ENCODE measurements around the gene UBE2Q2. TPM values are rescaled to one million over a fixed set of nuclear protein-coding genes. Genes with fewer than 3 reads are reported as not detected.

UBE2Q2 gene
- total RNA-seq, 1 donor from 2014 or later = 33.6 TPM

- H3K4me1 Mint-ChIP-seq (ENCODE audit: low read depth, unreplicated experiment) = peaks cover 4% of the 10 kb centered on the region
- TF ChIP-seq, protein P1, sequence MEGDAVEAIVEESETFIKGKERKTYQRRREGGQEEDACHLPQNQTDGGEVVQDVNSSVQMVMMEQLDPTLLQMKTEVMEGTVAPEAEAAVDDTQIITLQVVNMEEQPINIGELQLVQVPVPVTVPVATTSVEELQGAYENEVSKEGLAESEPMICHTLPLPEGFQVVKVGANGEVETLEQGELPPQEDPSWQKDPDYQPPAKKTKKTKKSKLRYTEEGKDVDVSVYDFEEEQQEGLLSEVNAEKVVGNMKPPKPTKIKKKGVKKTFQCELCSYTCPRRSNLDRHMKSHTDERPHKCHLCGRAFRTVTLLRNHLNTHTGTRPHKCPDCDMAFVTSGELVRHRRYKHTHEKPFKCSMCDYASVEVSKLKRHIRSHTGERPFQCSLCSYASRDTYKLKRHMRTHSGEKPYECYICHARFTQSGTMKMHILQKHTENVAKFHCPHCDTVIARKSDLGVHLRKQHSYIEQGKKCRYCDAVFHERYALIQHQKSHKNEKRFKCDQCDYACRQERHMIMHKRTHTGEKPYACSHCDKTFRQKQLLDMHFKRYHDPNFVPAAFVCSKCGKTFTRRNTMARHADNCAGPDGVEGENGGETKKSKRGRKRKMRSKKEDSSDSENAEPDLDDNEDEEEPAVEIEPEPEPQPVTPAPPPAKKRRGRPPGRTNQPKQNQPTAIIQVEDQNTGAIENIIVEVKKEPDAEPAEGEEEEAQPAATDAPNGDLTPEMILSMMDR (IDR thresholded peaks at IDR 0.05; ENCODE audit: partially characterized antibody, unreplicated experiment) = no peak
- DNase-seq = peak; percentile 26
- peaks cover 2% of the 10 kb centered on the region for H3K9me3 Mint-ChIP-seq (ENCODE audit: unreplicated experiment)
- H3K36me3 Mint-ChIP-seq (ENCODE audit: unreplicated experiment) = no peaks in the 10 kb centered on the region
- peaks cover 3% of the 10 kb centered on the region for H3K27me3 Mint-ChIP-seq (ENCODE audit: unreplicated experiment)
- H3K27ac Mint-ChIP-seq (ENCODE audit: unreplicated experiment) = no peak overlapping the region
- H3K4me3 Mint-ChIP-seq (ENCODE audit: unreplicated experiment) = no peak overlapping the region
Observed at GRCh38 chr15:75921732-75922703, 78.8 kb downstream of the UBE2Q2 start.

DNA sequence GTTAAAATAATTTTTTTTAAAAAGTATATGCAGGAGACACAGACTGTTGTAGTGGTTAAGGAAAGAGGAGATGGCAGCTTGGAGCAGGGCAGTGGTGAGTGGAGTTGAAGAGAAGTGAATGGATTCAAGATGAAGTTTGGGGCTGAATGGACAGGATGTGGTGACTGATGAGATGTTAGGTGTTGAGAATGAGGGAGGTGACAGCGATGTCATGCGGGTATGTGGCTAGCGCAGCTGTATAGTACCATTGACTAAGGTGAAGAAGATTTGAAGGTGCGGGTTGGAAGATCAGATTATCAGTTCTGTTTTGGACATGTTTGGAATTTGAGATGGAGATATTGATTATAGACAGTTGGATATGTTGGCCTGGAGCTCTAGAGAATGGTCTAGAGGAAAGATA, 80.5 kb downstream of the UBE2Q2 start:
- peaks cover 3% of the 10 kb centered on the region for H3K27me3 Mint-ChIP-seq (ENCODE audit: unreplicated experiment)
- peaks cover 4% of the 10 kb centered on the region for H3K4me1 Mint-ChIP-seq (ENCODE audit: low read depth, unreplicated experiment)

DNA sequence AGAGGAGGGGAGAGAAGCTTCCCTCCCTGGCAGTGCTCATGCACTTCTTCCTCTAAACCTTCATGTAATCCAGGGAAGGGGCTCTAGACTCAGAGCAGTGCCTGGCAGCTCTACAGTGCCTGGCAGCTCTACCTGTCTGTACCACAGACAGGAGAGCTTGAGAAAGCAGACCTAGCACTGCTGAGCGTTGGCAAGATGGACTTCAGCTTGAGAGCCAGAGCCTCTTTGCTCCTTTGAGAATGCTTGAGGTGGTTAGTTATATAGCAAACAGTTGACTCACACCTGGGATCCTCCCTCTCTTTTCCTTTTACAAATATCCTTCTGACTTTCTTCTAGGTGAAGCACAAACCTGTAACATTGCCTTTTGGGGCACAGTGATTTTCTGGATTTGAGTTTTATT, 81.3 kb downstream of the UBE2Q2 start:
- Mint-ChIP-seq H3K27ac (ENCODE audit: unreplicated experiment) (no peak overlapping the region), H3K4me3 (ENCODE audit: unreplicated experiment) (no peak overlapping the region)
- TF ChIP-seq, protein P1 (IDR thresholded peaks at IDR 0.05; ENCODE audit: partially characterized antibody, unreplicated experiment) = no peak

More for the DNA sequence above, 80.5 kb downstream of the UBE2Q2 start:
- Mint-ChIP-seq H3K27ac (ENCODE audit: unreplicated experiment) (no peak overlapping the region), H3K4me3 (ENCODE audit: unreplicated experiment) (no peak overlapping the region), H3K9me3 (ENCODE audit: unreplicated experiment) (peaks cover 7% of the 10 kb centered on the region), H3K36me3 (ENCODE audit: unreplicated experiment) (no peaks in the 10 kb centered on the region)
- no peak for DNase-seq
- TF ChIP-seq, protein P1 (IDR thresholded peaks at IDR 0.05; ENCODE audit: partially characterized antibody, unreplicated experiment) = no peak

GRCh38 chr15:75925440-75925839, 82.2 kb downstream of the UBE2Q2 start:
- TF ChIP-seq, protein P1 (IDR thresholded peaks at IDR 0.05; ENCODE audit: partially characterized antibody, unreplicated experiment) = no peak
- no peak for DNase-seq
- Mint-ChIP-seq H3K36me3 (ENCODE audit: unreplicated experiment) (no peaks in the 10 kb centered on the region), H3K9me3 (ENCODE audit: unreplicated experiment) (peaks cover 7% of the 10 kb centered on the region), H3K4me1 (ENCODE audit: low read depth, unreplicated experiment) (peaks cover 4% of the 10 kb centered on the region), H3K27ac (ENCODE audit: unreplicated experiment) (no peak overlapping the region), H3K4me3 (ENCODE audit: unreplicated experiment) (no peak overlapping the region), H3K27me3 (ENCODE audit: unreplicated experiment) (peaks cover 3% of the 10 kb centered on the region)

More for the DNA sequence above, 81.3 kb downstream of the UBE2Q2 start:
- DNase-seq = no peak
- Mint-ChIP-seq H3K36me3 (ENCODE audit: unreplicated experiment) (no peaks in the 10 kb centered on the region), H3K4me1 (ENCODE audit: low read depth, unreplicated experiment) (peaks cover 4% of the 10 kb centered on the region), H3K9me3 (ENCODE audit: unreplicated experiment) (peaks cover 7% of the 10 kb centered on the region), H3K27me3 (ENCODE audit: unreplicated experiment) (peaks cover 3% of the 10 kb centered on the region)

GRCh38 chr15:75926931-75927330, 83.7 kb downstream of the UBE2Q2 start:
- Mint-ChIP-seq H3K4me3 (ENCODE audit: unreplicated experiment) (no peak overlapping the region), H3K9me3 (ENCODE audit: unreplicated experiment) (peaks cover 7% of the 10 kb centered on the region)

More at GRCh38 chr15:75926931-75927330, 83.7 kb downstream of the UBE2Q2 start:
- no peak for DNase-seq
- no peak overlapping the region for H3K27ac Mint-ChIP-seq (ENCODE audit: unreplicated experiment)
- TF ChIP-seq, protein P1 (IDR thresholded peaks at IDR 0.05; ENCODE audit: partially characterized antibody, unreplicated experiment) = no peak
- H3K36me3 Mint-ChIP-seq (ENCODE audit: unreplicated experiment) = no peaks in the 10 kb centered on the region
- peaks cover 3% of the 10 kb centered on the region for H3K27me3 Mint-ChIP-seq (ENCODE audit: unreplicated experiment)
- H3K4me1 Mint-ChIP-seq (ENCODE audit: low read depth, unreplicated experiment) = peaks cover 4% of the 10 kb centered on the region

Data from glutamatergic neuron (in vitro differentiated cells).